HG02943 (cell line): Measurements from ENCODE around the gene SLAMF8.

Source experiments
- ATAC-seq: cut with Tn5 transposase; IDR thresholded peaks from one replicate; pipeline ENCODE4 v1.9.1; 2021; ENCODE audit warnings: mild to moderate bottlenecking, low read depth, moderate library complexity; ENCODE audit not compliant: unreplicated experiment

Gene SLAMF8

DNA sequence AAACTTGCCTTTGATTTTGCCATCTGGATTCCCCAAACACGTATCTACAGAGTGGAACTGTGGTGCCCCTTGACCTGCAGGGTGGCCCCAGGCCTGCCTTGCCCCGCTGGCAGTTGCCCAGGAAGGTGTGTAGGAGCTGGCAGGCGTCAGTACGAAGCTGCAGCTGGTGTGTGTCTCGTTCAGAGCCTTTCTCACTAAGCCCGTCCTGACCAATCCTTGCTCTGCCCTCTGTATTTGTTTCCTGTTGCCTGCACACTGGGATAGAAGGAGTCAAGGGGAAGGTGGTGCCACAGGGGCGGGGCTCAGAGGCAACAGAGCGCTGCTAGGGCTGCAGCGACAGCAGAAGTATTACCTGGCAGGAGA lies 41.0 kb downstream of the SLAMF8 start:
- no peak for ATAC-seq

DNA sequence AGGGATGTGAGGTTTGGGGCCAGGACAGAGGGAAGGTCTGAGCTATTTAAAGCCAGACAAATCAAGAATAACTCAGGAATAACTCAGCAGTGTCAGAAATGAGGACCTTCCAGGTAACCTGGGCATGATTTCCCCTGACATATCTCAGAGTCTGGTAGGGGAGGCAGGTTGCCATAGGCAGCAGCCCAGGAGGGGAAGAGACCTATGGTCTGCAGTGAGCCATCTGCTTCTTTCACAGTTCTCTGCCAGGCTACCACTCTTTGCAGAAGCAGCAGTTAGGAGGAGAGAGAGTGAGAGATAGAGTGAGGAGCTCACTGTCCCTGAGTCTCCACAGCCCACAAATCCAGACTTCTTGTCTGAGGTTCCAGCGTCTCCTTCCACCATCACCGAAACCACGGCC lies 42.1 kb downstream of the SLAMF8 start:
- no peak for ATAC-seq

DNA sequence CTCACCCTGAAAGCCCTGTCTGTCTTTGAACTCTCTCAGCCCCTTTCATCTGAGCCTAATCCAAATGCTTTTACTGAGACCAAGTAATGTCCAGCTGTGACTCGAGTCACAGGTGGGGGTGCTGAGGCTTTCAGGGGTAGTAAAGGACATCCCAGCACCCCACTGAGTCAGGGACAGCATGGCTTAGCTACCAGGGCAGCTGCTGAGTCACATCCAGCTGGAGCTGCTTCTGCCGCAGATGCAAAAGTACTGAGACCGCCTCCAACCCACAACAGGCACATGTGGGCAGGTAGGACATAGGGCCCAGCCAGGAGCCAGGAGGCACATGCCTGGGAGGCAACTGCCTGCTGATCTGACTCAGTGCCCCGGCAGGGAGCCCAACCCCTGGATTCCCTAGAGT lies 42.5 kb downstream of the SLAMF8 start:
- ATAC-seq = no peak

DNA sequence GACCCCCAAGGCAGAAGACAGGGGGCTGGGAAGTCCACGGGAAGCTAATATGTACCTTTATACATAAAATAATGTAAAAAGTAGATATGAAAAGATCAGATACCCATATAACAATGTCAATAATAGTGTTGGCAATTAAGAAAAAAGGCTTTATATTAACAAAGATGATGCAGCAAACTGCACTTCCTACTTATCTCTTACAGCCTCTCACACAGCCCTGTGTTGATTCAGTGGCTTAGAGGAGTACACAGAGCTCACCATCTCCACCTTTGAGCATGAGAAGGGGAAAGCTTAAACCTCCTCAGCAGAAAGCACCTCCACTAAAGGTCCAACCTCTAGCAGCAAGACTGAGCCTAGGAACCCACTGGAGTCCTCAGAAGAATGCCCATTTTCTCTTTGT lies 42.9 kb downstream of the SLAMF8 start:
- ATAC-seq = no peak

DNA sequence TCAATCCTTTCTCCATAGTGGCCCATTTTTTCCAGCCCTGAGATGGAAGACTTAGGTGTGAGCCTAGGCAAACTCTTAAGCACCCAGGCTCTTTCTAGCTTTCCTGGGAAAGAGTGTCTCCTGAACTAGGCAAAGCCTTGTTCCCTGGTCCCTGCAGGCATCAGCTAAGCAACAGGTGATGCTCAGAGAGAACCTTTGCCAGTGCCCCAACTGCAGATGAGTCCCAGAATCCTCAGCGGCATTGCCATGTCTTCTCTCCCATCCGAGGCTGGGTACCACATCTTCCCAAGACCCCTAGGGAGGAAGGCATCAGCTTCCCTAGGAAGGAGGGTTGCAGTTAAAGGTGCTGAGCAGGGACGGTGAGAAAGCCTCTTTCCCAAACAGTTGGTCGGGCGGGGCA lies 44.0 kb downstream of the SLAMF8 start:
- no peak for ATAC-seq

DNA sequence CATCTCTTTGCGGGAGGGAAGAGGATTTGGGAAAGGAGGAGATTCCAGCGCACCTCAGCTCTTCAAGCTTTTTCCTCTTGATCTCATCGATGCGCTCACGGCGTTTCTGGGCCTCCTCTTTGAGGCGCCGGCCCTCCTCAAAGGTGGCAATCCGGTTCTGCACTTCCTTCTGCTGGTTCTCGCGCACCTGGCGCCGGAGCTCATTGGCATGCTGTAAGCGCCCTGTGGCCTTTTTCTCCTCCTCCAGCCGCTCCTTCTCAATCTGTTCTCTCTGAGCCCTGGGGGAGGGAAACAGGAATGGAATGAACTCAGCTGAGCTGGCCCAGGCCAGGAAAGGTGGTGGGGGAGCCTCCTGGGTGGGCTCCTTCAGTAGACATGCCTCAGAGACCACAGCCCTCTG lies 46.2 kb downstream of the SLAMF8 start:
- no peak for ATAC-seq

DNA sequence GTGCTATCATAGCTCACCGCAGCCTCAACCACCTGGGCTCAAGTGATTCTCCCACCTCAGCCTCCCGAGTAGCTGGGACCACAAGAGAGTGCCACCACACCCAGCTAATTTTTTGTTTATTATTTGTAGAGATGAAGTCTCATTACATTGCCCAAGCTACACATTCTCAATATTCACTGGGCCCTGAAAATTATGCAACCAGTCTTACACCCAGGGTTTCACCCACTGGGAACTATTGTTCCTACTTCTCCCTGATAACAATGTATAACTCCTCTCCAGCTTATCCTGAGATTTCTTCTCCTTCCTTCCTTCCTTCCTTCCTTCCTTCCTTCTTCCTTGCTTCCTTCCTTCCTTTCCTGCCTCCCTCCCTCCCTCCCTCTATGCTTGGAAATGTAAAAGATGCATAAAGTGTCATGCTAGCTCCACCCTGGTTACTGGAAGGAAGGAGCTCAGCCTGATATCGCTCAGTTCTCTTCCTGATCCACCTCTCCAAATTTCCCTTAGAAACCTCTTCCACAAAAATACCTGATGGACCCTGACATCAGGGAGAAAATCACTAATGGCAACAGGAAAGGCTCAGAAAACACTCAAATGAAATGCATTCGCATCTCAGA lies 47.0 kb downstream of the SLAMF8 start:
- ATAC-seq = no peak

DNA sequence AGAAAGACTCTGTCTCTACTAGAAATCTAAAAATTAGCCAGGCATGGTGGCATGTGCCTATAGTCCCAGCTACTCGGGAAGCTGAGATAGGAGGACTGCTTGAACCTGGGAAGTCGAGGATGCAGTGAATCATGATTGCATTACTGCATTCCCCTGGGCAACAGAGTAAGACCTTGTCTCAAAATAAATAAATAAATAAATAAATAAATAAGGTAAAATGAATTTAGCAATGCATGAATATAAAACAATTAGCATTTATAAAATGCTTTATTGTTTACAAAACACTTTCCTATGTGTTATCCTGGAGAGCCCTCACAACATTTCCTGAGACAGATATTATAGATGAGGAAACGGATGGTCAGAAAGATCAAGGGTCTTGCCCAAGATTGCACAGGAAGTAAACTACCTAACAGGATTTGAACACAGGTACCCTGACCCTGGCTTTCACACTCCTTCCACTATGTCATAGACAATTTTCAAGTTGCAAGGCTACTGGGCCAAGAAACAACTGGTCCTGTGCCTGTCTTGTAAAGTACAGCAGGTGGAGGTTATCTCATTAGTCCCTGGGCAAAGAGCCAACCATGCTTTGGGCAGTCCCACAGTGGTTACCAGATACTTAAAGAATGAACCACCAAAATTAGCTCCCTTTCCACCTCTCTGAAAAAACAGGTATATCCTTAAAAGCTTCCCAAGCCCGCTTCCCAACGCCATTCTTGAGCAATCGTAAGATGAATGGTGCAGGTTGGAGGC lies 51.2 kb downstream of the SLAMF8 start:
- ATAC-seq = no peak

DNA sequence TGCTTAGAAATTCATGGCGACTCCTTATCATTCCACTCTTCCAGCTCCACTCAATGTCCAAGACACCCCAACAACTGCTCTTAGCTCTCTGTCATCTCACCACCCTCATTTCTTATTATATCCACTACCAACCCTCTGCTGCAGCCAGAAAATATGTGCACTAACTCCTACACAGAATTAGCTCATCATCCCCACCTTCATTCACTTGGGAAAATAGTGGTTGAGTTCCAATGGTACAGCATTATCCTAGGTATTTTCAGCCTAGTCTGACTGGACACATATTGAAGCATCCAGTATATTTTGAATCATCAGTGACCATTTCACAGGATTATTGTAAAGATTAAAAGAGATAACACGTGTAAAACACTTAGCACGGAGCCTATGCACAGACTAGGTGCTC lies 52.5 kb downstream of the SLAMF8 start:
- ATAC-seq = no peak

DNA sequence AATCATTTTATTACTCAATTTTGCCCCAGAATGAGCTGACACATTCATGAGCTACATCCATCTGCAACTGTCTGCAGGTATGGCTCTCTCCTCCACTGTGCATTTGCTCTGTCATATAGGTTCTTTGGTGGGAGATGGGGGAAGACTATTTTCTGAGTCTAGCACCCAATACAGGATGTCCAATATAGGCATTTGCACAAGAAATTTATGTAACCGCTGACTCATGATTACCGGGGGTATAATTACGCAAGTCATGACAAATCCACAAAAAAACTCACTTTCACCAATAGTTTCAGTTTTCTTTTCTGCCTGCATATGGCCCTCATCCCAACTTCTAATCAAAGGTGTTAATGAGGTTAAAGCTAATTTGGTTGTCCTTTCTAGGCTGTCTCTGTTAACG lies 53.3 kb downstream of the SLAMF8 start:
- no peak for ATAC-seq

DNA sequence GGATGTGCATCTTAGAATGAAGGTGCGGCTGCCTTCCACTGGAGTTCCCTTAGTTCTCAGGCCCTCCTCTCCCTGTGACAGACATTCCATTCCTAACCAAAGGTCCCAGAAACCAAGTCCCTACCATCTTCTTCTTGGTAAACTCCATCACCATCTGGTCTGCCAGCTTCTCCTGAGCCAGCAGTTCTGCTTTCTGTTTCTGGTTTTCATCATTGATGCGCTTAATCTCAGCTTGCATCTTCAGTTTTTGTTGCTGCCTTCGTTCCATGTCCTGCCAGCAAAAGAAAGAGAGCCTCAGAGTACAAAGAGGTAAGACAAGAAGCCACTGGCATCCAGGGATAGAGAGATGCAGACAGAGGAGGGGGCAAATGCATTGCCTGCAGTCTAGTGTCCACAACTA lies 53.8 kb downstream of the SLAMF8 start:
- no peak for ATAC-seq

DNA sequence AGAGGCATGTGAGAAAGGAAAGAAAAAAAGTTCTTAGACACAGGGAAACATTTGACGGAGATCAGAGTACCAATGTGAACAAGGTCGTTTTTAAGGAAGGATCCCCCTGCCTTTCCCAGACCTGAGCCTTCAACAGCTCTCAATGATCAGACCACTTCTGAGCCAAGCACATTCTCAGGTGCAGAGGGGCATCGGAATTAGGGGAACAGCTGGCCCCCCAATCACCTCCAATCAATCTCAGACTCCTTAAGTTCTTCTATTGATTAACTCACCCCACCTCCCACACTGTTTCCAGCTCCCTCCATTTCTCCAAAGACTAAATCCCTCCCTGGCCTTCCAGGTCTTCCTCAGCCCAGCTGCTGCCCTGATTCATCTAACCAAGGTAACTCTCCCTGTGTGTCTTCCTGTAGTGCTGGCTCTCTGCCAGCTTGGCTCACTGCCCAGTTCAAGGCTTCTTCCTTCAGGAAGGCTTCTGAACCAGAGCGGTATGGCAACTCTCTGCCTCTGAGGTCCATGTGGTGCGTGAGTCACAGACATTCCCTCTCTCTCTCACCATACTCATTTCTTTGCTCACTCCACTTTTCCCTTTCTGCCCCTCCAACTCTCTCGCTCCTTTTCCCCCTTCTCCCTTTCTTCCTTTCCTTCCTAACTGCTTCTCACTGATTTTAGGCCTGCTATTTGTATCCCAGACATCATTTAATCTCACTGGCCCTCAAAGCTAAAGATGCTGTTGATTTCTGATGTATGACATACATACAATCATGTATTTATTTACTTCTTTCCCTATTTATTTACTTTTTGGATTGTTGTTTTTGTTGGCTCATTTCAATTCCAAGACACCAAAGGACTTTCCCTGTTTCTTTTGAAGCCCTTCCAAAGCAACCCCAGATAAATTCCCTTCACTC lies 55.2 kb downstream of the SLAMF8 start:
- ATAC-seq = no peak

DNA sequence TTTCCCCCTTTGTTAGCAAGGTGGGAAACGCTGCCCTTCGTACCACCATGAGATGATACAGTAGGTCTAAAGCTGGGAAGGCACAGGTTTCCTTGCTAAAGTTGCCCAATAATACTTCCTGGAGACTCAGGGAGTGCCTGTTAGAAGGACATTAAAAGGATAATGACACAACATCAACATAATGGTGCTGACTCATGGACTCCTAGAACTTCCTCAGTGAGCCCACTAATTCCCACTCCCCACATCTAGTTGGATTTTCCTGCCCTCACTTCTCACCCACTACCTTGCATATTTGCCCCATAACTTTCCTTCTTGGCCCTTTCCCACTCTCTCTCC lies 55.8 kb downstream of the SLAMF8 start:
- no peak for ATAC-seq

DNA sequence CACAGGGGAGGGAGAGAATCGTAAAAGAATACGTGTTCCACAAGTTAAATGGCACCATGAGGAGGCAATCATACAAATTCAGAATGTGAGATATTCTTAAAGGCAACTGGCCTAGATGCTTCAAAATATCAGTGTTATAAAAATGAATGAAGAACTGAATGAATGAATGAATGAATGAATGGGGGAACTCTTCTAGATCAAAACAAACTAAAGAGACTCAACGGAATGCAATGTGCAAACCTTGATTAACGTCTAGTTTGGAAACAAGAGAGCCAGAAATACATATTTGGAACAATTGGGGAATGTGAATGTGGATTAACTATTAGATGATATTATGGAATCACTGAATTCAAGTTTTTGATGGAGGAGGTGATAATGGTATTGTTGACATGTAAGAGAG lies 56.5 kb downstream of the SLAMF8 start:
- ATAC-seq = no peak

DNA sequence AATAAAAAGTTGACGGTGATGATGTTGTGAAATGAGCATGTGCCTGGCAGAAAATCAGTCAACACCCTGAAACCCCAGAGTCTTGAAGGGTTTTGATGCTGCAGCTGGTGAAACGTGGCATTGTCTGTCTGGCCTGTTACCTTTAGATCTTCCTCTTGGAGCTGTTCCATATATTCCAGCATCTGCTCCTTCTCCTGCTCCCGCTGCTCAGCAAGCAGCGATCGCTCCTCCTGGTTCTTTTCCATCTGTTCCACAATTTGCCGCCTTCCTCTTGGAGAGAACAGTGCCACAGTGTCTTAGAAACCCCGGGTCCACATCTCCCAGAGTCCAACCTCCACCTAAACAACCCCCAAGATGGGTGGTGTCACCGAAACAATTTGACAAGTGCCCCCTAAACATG lies 57.6 kb downstream of the SLAMF8 start:
- ATAC-seq = no peak
